ENCODE results near the gene CGREF1. TPM values are rescaled to one million over a fixed set of nuclear protein-coding genes. Genes with fewer than 3 reads are reported as not detected.

Gene CGREF1
- total and polyA plus RNA-seq, 2 donors (not counting 3 experiments of a cell fraction or from before 2014, with no cell fraction given), result 2.9 to 5.8 TPM

DNA sequence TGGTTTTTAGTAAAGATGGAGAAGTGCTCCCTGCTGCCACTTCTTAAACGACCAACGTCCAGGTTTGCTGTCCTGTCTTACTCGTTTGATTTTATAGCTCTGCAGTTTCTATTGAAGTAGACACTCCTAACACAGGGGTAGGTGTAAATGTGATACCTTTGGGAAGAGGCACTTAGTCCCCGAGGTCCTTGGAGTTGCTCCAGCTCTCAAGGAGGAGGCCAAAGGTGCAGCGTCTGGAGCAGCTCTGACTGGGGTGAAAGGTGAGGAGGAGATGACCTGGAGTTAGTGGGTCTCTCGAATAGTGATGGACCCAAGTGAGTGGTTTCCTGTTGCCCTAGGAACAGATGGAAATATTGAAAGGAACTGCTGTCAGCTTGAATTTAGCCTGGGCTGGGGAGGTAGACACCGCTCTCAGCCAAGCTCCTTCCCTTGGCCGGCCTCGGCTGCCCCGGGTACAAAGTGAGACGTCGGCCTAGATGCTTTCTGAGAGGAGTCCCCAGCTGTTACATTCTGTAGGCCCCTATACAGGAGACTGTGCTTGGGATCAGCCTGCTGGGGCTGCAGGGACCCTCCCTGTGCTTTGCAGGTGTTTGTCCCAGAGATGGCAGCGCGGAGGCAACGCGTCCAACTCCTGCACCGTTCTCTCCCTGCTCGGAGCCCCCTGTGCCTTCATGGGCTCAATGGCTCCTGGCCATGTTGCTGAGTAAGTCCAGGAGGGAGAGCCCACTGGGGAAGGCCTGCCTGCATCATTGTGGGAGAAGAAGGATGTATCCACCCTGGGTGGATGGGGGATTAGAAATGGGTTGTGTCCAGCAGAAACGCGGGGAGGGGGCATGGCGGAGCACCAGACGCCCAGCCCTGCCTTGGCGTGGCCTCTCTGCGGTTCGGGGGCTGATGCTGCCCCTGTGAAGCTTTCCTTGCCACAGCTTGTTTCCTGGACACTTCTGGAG is 26.9 kb downstream of the CGREF1 start:
- dilution Hi-C loops (cut with MboI; ENCODE audit: extremely low pct_ligation_motif_present, low sequenced_read_pairs), result no loop called here

More for the DNA sequence above, 26.9 kb downstream of the CGREF1 start:
- FAIRE-seq, result no peak
- Histone ChIP-seq H3K27ac (ENCODE audit: insufficient read depth, low read depth, low read length) (no peak overlapping the region), H3K9me3 (replicated peaks; ENCODE audit: control insufficient read depth, insufficient read depth, low read length) (no peaks in the 10 kb centered on the region), H3K9ac (replicated peaks; ENCODE audit: extremely low read depth, insufficient read depth, low read length) (no peak overlapping the region), H3K4me1 (ENCODE audit: control insufficient read depth, extremely low read depth, insufficient read depth, low read length) (peaks cover under 1% of the 10 kb centered on the region), H3K9me1 (replicated peaks; ENCODE audit: control insufficient read depth, extremely low read depth, insufficient read depth, low read length) (no peaks in the 10 kb centered on the region), H4K20me1 (replicated peaks; ENCODE audit: control insufficient read depth, extremely low read depth, insufficient read depth, low read length) (no peaks in the 10 kb centered on the region), H3K4me2 (ENCODE audit: insufficient read depth, low read length) (no peak overlapping the region), H3K36me3 (ENCODE audit: control insufficient read depth in 2 of 2, extremely low read depth in 1 of 2, insufficient read depth in 2 of 2, low read length in 2 of 2) (no peaks in the 10 kb centered on the region), H3K4me3 (replicated peaks in 1 of 3; ENCODE audit: insufficient read depth in 1 of 3, low read depth in 1 of 3, low read length in 3 of 3) (no peak overlapping the region), H2AFZ (ENCODE audit: low read depth, low read length) (no peak overlapping the region), H3K27me3 (ENCODE audit: control insufficient read depth in 2 of 2, insufficient read depth in 2 of 2, low read length in 2 of 2) (no peaks in the 10 kb centered on the region), H3K79me2 (ENCODE audit: control insufficient read depth, insufficient read depth, low read length) (no peaks in the 10 kb centered on the region)
- TF ChIP-seq GATA2 (IDR thresholded peaks at IDR 0.05; ENCODE audit: insufficient read depth, insufficient read length, low read depth, low read length) (no peak), EZH2 (IDR thresholded peaks at IDR 0.05; ENCODE audit: borderline replicate concordance, low read depth, low read length, severe bottlenecking) (no peak), FOS (IDR thresholded peaks at IDR 0.05; ENCODE audit: borderline replicate concordance, insufficient read depth, low read length) (no peak), JUN (IDR thresholded peaks at IDR 0.05; ENCODE audit: borderline replicate concordance, insufficient read depth, insufficient read length, low read depth) (no peak), POLR2AphosphoS5 (IDR thresholded peaks at IDR 0.05; ENCODE audit: insufficient read depth, low read depth, low read length) (no peak), POLR2A (IDR thresholded peaks at IDR 0.05; ENCODE audit: low read depth, low read length) (no peak), MYC (IDR thresholded peaks at IDR 0.05; ENCODE audit: low read depth, low read length) (no peak)
- TF ChIP-seq, protein P1, sequence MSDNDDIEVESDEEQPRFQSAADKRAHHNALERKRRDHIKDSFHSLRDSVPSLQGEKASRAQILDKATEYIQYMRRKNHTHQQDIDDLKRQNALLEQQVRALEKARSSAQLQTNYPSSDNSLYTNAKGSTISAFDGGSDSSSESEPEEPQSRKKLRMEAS (IDR thresholded peaks at IDR 0.05; ENCODE audit: insufficient read depth, insufficient read length), result no peak
- TF ChIP-seq, protein P2, sequence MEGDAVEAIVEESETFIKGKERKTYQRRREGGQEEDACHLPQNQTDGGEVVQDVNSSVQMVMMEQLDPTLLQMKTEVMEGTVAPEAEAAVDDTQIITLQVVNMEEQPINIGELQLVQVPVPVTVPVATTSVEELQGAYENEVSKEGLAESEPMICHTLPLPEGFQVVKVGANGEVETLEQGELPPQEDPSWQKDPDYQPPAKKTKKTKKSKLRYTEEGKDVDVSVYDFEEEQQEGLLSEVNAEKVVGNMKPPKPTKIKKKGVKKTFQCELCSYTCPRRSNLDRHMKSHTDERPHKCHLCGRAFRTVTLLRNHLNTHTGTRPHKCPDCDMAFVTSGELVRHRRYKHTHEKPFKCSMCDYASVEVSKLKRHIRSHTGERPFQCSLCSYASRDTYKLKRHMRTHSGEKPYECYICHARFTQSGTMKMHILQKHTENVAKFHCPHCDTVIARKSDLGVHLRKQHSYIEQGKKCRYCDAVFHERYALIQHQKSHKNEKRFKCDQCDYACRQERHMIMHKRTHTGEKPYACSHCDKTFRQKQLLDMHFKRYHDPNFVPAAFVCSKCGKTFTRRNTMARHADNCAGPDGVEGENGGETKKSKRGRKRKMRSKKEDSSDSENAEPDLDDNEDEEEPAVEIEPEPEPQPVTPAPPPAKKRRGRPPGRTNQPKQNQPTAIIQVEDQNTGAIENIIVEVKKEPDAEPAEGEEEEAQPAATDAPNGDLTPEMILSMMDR (IDR thresholded peaks at IDR 0.05; ENCODE audit: extremely low read depth in 1 of 2, insufficient read depth in 1 of 2, low read depth in 1 of 2, low read length in 2 of 2), result no peak
- CTCF ChIA-PET, result interaction anchor here (1.1 to 1.7 kb wide), 3 partner anchors 8 to 246 kb away, joined by 3 to 5 read pairs (median 3); no protein-coding TSS in a partner anchor
- POLR2A ChIA-PET, result no interaction called here
- intact Hi-C loops (cut with micrococcal nuclease), result no loop called here
- no peak for DNase-seq (ENCODE audit: low read depth, low spot score)
- no TSS peak for BruUV-seq (replicated peaks)

Measured in endothelial cell of umbilical vein (primary cell).